PC-9 (cell line): ENCODE data around the gene RNASET2.

Experiments
- EZH2 ChIP-seq: fragments of 200-600 bp; sonication (generic); IDR thresholded peaks from 2 replicates; pipeline ENCODE4 v1.8.0; 2017; ENCODE audit warnings: antibody characterized with exemption, low read depth
- TF ChIP-seq, protein P1 (sequence below): fragments of 200-600 bp; sonication (generic); conservative IDR thresholded peaks from 2 replicates; pipeline ENCODE4 v1.6.1; 2017; ENCODE audit warnings: mixed run types, antibody characterized with exemption, mild to moderate bottlenecking, moderate library complexity

DNA sequence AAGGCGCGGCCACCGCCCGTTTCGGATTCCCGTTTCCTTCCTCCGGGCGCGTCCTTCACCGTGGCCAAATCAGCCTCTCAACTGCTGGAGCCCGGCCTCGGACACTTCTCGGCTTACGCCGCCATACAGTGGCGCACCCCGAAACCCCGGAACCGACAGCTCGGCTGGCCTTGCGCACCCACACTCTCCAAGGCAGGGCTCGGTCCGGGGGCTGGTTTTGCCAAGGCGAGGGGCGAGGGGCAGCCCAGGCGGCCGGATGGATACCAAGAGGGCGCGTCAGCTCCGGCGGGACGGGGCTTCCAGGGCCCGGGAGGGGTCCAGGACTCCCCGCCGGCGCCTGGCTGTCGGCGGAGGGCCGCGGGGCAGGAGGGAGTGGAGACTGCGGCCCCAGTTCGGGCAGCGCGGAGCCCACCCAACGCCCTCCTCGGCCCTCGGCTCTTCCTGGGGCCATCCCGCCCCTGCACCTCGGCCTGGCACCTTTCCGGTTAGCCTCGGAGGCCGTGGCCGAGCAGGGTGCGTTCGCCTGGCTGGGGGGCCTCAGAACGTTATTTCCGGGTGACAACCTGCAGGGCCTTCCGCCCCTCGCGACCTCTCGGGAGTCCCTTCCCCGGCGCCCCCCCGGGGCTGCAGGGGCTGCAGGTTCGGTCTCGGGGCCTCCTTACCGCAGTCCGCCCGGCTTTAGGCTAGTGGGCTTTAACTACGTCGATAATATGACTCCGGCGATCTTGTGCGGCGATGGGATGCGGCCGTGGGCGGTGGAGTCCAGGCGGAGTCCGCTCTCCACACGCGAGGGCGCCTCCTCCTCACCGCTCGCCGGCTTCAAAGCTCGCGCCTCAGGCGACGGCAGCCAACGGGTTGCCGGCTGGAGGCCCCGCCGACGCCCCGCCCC, 42.1 kb upstream of the RNASET2 start:
- TF ChIP-seq, protein P1, sequence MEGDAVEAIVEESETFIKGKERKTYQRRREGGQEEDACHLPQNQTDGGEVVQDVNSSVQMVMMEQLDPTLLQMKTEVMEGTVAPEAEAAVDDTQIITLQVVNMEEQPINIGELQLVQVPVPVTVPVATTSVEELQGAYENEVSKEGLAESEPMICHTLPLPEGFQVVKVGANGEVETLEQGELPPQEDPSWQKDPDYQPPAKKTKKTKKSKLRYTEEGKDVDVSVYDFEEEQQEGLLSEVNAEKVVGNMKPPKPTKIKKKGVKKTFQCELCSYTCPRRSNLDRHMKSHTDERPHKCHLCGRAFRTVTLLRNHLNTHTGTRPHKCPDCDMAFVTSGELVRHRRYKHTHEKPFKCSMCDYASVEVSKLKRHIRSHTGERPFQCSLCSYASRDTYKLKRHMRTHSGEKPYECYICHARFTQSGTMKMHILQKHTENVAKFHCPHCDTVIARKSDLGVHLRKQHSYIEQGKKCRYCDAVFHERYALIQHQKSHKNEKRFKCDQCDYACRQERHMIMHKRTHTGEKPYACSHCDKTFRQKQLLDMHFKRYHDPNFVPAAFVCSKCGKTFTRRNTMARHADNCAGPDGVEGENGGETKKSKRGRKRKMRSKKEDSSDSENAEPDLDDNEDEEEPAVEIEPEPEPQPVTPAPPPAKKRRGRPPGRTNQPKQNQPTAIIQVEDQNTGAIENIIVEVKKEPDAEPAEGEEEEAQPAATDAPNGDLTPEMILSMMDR = no peak
- TF ChIP-seq EZH2 = no peak
